SK-N-SH treated with all-trans-retinoic acid at 6 μM for 48 hours (cell line): Measurements from ENCODE around the gene OVCA2.

Experiments
- CREB5 ChIP-seq: fragments of 250-450 bp; sonication (Bioruptor Pico); IDR thresholded peaks from 2 replicates; pipeline ENCODE4 v1.5.1; 2020; ENCODE audit warnings: low read depth, mild to moderate bottlenecking, moderate library complexity
- PATZ1 ChIP-seq: fragments of 250-450 bp; sonication (Bioruptor Pico); IDR thresholded peaks from 2 replicates; pipeline ENCODE4 v1.8.0; 2020; ENCODE audit warnings: mild to moderate bottlenecking, moderate library complexity, borderline replicate concordance
- POU6F1 ChIP-seq: fragments of 250-450 bp; sonication (Bioruptor Pico); IDR thresholded peaks from 2 replicates; pipeline ENCODE4 v1.8.0; 2021; ENCODE audit warnings: low read depth, mild to moderate bottlenecking, moderate library complexity, borderline replicate concordance
- RARB ChIP-seq: fragments of 250-450 bp; sonication (Bioruptor Pico); IDR thresholded peaks from 2 replicates; pipeline ENCODE4 v1.8.0; 2021; ENCODE audit warnings: mild to moderate bottlenecking, moderate library complexity
- ZC3H10 ChIP-seq: fragments of 250-450 bp; sonication (Bioruptor Pico); IDR thresholded peaks from 2 replicates; pipeline ENCODE4 v1.5.1; 2021; ENCODE audit warnings: mild to moderate bottlenecking, moderate library complexity
- ZFP30 ChIP-seq: fragments of 450-650 bp; formaldehyde crosslinking; IDR thresholded peaks from 2 replicates; pipeline ENCODE4 v1.5.0; 2022; ENCODE audit warnings: mild to moderate bottlenecking, moderate library complexity

GRCh38 chr17:2054512-2055291 lies 12.9 kb downstream of the OVCA2 start, which contains the start of gene HIC1:
- TF ChIP-seq RARB (CRISPR knock-in tag) (no peak), CREB5 (CRISPR knock-in tag) (no peak), ZFP30 (CRISPR knock-in tag) (no peak), PATZ1 (no peak), POU6F1 (no peak), ZC3H10 (CRISPR knock-in tag) (no peak)
